Measurements from ENCODE around the gene PLXNA2.

The PLXNA2 gene

DNA sequence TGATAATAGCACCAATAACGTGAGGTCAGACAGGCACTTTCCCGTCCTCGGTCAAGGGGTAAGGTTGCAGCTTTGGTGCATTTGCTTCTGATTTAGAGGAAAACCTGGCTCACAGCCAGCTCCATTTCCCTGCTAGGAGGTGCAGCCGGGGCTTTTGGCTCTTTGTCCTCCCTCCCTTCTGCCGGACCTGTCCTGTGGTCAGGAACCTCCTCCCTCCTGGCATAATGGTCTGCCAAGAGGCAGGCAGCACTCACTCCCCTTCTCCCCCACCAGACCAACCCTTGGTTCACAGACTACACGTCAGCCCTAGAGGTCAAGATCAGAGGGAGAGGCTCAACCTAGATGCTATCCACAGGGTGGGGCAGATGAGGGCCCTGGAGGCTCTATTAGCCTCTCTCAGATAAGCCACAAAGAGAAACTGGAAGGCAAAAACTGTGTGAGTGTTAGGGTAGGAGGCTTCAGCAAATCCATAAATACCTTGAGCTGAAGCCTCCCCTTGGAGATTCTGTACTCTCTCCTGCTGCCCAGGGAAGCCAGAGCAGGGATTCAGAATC lies 64.8 kb downstream of the PLXNA2 start:
- DNase-seq, result no peak

DNA sequence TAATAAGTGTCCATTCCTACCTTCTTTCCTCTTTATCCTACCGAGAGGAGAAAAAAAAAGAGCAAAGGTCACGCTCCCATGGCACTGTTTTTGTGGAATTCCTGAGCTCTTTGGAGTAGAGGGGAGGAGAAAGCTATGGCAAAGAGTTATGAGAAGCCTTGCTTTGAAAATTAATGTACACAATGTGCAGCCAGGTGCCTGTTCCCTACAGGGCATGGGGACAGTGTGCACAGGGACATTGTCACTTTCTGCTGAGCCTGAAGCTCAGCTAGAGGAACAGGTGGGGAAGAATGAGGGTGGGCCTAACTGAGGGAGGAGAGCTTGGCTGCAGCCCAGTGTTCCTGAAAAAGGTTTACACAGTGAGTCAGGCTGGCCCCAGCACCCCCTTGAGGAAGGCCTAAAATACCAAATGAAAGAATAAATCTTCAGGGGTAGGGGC lies 66.1 kb downstream of the PLXNA2 start:
- DNase-seq, result peak; percentile 56

DNA sequence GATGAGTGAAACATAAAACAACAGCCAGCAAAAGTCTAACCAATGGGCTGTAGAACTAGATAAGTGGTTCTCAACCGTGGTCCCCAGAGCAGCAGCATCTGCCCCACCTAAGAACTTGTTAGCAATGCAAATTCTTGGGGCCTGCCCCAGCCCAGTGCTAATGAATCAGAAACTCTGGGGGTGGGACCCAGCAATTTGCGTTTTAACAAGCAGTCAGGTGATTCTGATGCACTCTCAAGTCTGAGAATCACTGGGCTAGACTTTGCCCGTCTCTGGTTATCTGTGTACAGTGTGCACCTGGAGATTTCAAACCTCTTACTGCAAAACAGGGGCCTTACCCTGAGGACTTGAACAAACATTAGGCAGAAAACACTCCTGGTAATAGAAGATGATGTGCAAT lies 66.5 kb downstream of the PLXNA2 start:
- DNase-seq, result no peak

GRCh38 chr1:208176649-208177048 lies 67.5 kb downstream of the PLXNA2 start:
- DNase-seq, result no peak

- DNase-seq, result no peak
These were observed 68.7 kb downstream of the PLXNA2 start for GRCh38 chr1:208175508-208175895.

- no peak for DNase-seq
These were observed 69.3 kb downstream of the PLXNA2 start for GRCh38 chr1:208174731-208175507.

GRCh38 chr1:208174200-208174599 lies 70.0 kb downstream of the PLXNA2 start:
- no peak for DNase-seq

- DNase-seq, result no peak
These were observed 70.4 kb downstream of the PLXNA2 start for GRCh38 chr1:208173749-208174148.

DNA sequence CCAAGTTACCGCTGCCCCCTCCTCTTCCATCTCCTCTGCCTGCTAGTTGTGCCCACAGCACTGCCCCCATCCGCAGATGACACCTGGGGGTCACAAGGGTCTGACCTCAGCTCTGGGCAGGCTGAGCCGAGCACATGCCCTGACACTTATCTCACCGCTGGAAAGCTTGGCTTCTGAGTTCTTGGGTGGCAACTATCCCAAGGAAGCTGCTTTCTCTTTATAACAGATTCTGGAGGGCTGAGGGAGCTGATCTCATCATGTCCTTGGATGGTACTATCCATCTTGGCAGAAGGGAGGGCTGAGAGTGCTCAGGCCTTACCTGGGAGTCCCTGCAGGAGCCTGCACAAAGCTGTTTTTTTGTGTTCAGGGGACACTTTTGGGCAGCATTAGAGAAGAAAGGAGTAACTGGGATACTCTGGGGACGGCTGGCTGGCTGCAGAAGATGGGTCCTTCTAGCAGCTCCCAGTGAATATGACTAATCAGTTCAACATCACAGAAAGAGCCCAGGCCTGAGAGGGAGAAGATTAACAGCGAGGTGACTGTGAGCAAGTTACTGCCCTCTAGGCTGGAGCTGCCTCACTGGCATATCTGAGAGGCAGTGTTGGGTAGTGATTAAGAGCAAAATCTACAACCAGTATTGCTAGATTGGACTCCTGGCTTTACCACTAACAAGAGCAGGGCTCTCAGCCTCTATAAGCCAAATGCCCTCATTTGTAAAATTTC lies 71.6 kb downstream of the PLXNA2 start:
- no peak for DNase-seq

DNA sequence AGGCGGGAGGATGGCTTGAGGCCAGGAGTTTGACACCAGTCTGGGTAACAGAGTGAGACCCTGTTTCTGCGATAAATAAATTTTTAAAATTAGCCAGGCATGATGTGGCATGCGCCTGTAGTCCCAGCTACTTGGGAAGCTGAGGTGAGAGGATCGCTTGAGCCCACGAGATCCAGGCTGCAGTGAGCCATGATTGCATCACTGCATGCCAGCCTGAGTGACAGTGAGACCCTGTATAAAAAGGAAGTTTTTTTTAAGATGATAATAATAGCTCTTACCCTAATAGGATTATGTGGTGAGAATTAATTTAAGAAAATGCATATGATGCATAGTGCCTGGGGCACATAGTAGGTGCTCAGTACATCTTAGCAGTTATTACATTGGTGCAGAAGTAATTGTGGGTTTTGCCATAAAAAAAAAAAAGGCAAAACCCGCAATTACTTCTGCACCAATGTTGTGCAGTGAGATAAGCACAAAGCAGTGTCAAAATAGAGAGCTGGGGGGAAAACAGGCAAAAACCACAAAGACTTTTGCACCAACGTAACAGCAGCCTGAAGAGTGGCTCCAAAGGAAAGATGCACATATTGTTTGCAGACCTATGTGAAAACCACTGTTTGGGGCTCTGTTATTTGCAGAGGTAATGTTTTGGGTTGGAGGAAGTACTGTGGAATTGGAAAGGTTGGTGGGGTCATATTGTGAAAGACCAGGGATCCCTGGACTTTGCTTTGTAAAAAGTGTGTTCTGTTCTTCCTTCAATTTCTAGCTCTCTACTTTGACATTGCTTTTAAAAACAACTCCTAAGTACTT lies 72.4 kb downstream of the PLXNA2 start:
- no peak for DNase-seq

DNA sequence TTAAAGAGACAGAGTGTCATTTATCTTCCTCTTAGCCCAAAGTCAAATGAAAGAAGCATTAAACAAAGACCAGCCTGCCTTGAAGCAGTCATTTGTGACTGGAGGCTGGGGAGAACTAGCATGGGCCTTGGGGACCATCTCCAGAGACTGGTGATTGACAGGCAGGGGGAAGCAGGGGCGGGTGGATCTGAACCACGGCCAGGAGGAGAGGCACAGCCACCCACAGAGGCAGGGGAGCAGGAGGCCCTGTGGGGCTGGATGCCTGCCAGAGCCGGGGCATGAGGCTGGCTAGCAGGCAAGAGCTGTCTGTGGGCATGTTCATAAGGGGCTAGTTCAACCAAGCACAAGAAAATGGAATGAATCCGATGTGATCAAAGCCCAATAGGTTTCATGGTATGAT lies 73.9 kb downstream of the PLXNA2 start:
- peak; percentile 90 for DNase-seq

GRCh38 chr1:208169081-208169879 lies 74.9 kb downstream of the PLXNA2 start:
- no peak for DNase-seq

GRCh38 chr1:208167261-208167869 lies 76.8 kb downstream of the PLXNA2 start:
- no peak for DNase-seq

DNA sequence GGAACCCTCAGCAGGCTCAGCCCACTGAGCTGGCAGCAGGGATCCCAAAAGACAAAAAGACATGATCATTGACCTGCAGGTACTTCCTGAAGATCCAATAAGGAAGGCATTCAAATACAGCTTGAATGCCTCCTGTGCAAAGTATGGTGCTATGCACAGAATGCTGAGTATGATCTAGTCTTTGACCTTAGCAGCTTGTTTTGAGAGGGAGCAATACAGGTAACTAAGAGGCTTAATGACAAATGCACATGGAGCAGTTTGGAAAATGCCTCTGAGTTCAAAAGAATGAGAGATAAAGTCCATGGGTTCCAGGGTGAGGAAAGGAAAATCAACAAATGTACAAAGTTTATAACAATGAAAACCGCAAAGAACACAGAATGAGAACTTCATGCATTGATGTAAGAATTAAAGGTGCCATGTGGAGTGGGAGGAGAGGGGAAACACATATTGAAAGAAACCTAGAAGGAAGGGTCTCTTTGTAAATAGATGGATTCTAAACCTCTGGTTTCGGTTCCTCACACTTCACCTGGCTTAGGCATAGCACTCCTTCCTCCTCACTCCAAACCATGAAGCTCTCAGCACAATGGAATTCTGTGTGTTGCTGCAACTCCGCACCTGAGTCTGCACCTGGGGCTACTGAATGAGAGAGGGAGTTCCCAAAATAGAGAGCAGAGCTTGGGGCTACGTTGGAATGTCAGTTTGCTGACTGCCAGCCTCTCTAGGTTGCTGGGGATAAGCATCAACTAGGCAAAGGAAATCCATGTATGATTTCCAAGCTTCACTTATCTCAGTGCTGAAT lies 77.6 kb downstream of the PLXNA2 start:
- DNase-seq, result no peak

DNA sequence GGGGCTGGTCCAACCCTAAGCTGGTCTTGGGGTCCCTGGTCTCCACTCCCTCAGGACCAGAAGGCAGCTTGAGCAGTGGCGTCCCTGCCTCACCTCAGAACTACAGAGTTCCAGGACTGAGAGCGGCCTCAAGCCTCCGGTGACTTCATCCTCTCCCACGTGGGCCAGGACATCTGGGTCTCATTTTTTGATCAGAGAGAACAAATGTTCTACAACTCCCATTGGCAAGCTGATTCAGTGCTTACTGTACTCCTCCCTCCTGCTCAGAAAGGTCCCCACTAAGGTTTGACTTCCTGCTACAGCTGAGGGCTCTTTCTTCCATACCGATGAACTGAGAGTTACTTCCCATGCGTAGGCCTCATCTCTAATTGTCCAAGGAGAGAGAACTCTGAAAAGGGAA lies 78.5 kb downstream of the PLXNA2 start:
- DNase-seq, result no peak

DNA sequence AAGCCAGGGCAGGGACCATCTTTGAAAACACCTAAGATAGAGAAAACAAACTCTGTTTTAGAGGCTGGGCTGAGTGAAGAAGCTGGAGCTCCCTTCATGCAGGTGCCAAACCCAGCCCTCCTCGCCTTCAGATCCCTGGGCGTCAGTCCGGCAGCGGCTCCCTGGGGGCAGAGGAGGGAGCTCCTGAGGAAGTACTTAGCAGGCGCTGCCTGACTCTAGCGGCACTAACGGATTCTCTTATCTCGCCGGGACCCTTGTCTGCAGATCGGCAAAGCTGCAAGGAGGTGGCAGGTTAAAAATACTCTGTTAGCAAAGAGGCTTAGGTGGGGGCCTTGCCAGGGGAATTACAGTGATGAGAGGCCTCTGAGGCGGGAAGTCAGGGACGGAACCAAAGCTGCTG lies 79.6 kb downstream of the PLXNA2 start:
- no peak for DNase-seq

DNA sequence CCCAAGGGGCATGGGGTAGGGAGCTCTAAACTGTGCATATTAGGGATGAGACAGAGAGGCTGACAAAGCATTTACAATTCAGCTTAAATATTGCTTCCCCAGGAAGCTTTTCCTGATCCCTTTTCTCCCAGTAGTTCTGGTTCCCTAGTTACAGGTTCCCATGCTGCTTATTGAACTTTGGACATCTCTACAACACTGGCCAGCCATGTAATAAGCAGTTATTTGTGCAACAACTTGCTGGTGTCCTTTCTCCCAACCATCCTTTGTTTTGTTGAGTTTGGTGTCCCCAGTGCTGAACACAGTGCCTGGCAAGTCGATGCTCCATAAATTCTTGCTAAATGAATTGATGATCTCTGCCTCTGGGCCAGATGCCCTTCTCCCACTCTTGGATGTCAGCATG lies 80.6 kb downstream of the PLXNA2 start:
- DNase-seq, result no peak

- no peak for DNase-seq
These were observed 81.3 kb downstream of the PLXNA2 start for GRCh38 chr1:208162903-208163302.

DNA sequence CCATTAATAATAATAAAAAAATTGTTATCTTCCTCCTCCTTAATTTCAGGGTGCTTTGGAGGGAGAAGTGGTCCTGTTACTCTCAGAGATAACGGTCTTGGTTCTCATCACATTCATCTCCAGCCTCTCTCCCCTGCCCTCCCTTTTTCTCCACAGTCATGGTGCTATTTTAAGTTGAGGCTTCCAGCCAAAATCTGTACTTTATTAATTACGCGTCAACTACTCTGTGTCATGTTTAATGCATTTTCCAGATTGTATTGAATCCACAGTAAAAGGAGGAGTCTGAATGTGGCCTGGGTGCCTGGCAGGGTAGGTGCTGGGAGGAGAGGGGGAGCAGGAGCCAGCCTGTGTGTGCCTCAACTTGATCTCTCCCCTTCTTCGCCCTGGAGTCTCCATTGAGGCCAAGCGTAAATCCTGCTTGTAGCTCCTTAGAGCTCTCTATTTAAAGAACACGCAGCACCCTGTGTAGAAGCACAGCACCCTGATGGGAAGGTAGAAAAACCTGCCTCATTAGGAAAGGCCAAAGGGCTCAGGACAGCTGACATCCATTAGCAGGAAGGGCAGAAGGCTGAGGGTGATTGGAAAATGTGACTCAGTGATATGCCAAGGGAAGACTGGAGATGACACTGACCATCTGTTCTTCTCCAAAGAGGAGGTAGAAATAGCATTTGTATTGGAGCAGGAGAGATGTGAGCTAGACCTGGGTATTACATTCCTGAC lies 82.4 kb downstream of the PLXNA2 start:
- peak; percentile 85 for DNase-seq

DNA sequence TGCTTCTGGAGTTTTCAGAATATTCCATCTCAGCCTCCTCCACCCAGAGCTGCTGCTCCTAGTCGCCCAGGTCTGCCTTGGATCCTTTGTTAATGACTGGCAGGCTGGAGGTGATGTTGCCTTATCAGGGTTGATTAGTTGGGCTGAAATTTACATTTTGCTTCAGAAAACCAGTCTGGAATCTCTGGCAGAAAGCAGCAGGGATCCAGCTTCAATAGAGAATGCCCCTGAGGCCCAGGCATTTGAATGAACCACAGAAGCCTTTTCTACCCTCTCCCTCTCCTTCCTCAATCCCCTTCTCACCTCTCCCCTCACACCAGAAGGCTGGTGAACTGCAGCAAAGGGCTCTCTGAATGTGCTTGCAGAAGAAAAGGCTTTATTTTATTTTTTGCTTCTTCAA lies 83.2 kb downstream of the PLXNA2 start:
- no peak for DNase-seq
